Activated T-cell treated with anti-CD3 and anti-CD28 coated beads, Interleukin-2, amount 50 U/mL, for 24 hours (primary cell): Measurements from ENCODE around the gene DDX17.

ENCODE experiments used
- DNase-seq: peaks from one replicate; pipeline ENCODE4 v3.0.0-alpha.2; 2020
- H3K27ac Mint-ChIP-seq: 2 replicates; pipeline ENCODE4 v1.8.0; 2020; ENCODE audit warnings: mild to moderate bottlenecking, mixed read lengths
- H3K27me3 Mint-ChIP-seq: 2 replicates; pipeline ENCODE4 v1.8.0; 2020; ENCODE audit warnings: mixed read lengths
- H3K36me3 Mint-ChIP-seq: 2 replicates; pipeline ENCODE4 v1.8.0; 2020; ENCODE audit warnings: low read depth, mixed read lengths
- H3K4me1 Mint-ChIP-seq: 2 replicates; pipeline ENCODE4 v1.8.0; 2020; ENCODE audit warnings: low read depth, mixed read lengths
- H3K4me3 Mint-ChIP-seq: 2 replicates; pipeline ENCODE4 v1.8.0; 2020; ENCODE audit warnings: mild to moderate bottlenecking, moderate library complexity, mixed read lengths
- H3K9me3 Mint-ChIP-seq: 2 replicates; pipeline ENCODE4 v1.8.0; 2020; ENCODE audit warnings: mixed read lengths

DDX17 gene

DNA sequence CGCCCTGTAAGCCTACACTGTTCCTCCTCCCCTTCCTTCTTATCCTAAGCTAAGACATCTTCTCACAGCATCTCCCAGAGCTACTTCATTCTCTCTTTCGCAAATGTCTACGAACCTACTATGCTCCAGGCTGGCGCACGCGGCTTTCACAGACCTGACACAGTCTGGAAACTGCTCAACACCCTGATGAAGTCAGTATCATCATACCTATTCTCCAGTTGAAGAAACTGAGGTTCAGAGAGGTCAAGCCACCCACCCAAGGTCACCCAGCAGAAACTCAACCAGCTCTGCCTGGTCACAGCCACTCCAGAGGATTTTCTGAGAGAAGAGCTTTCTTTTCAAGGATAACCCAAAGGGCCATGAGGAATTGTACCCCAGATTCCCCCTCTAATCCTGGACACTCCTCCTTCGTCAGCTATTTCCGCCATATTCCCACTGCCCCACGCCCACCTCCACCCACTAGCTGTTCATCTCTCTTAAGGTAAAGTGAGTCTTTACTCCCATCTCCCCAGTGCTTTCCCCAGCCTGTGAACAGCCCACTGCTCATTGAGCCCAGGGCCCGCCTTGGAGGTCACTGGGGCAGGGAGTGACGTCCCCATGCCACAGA lies 52.9 kb downstream of the DDX17 start:
- no peaks in the 10 kb centered on the region for H3K36me3 Mint-ChIP-seq
- DNase-seq, result no peak
- no peaks in the 10 kb centered on the region for H3K9me3 Mint-ChIP-seq
- no peak overlapping the region for H3K4me3 Mint-ChIP-seq
- H3K4me1 Mint-ChIP-seq, result peaks cover 9% of the 10 kb centered on the region
- H3K27me3 Mint-ChIP-seq, result peaks cover 73% of the 10 kb centered on the region
- no peak overlapping the region for H3K27ac Mint-ChIP-seq

DNA sequence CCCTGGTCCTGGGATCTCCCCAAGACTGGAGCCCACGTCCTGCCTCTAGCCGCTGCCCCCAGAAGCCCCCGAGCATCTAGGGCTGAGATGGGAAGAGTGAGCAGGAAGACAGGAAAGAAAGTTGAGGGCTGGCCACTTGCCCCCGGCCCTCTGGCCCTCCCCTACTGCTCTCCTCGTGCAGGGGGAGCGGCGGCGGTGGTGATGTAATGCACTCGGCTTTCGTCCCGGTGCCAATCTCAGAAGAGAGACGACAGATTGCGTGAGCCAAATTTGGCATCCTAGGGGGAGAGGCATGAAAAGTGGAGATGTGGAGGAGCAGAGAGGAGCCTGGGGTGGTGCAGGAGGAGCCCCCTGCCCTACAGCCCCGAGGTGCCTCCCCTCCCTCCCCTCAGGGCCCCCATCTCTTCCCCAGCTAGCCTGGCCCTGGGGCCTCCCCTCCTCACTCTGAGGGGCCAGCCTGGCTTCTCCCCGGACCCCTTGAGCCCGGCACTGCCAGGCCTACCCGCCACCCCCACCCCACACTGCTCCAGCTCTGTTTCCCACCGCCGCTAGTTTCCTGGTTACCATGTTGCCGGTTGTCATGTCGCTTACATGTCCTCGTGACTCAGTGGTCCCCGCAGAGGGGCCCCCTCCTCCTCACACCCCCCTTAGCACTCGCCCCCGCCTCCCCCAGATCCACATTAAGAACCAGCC lies 53.6 kb downstream of the DDX17 start:
- no peaks in the 10 kb centered on the region for H3K9me3 Mint-ChIP-seq
- no peak overlapping the region for H3K27ac Mint-ChIP-seq
- no peak overlapping the region for H3K4me3 Mint-ChIP-seq
- H3K36me3 Mint-ChIP-seq, result no peaks in the 10 kb centered on the region
- no peak for DNase-seq
- H3K27me3 Mint-ChIP-seq, result peaks cover 66% of the 10 kb centered on the region
- H3K4me1 Mint-ChIP-seq, result peaks cover 9% of the 10 kb centered on the region

DNA sequence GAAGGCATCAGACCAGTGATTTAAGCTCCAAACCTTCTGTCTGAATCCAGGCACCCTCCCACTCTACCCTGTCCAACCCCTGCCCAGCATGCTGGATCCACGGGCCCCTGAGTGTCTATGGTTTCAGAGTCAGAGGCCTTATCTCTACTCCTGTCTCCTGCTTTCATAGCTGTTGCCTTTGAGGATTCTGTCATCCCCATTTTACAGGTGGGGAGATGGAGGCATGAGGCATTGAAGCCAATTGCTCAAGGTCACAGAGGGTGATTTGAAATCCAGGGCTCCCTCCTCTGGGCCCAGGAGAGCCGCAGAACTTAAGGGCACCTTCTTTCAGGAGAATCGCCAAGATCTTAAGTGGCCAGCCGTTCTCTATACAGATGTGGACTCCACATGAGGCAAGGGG lies 54.2 kb downstream of the DDX17 start:
- H3K36me3 Mint-ChIP-seq, result no peaks in the 10 kb centered on the region
- H3K27me3 Mint-ChIP-seq, result peaks cover 60% of the 10 kb centered on the region
- H3K27ac Mint-ChIP-seq, result no peak overlapping the region

DNA sequence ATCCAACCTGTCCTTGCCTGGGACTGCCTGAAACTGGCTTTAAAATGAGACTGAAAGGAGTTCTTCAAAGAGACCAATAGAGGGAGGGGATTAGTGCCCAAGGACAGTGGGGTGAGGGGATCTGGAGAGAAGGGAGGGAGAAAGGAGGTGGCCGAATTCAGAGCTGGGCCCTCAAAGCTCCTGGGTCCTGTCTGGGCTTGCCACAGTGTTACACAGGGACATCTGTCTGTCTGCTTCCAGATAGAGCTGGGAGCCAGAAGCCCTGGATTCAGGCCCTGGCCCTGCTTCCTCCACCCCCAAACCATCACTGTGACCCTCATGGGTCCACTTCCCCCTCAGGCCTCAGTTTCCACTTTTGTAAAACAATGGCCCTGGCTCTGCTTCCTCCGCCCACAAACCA lies 54.7 kb downstream of the DDX17 start:
- Mint-ChIP-seq H3K4me3 (no peak overlapping the region), H3K27me3 (peaks cover 55% of the 10 kb centered on the region), H3K27ac (no peak overlapping the region), H3K4me1 (peaks cover 6% of the 10 kb centered on the region), H3K36me3 (no peaks in the 10 kb centered on the region), H3K9me3 (no peaks in the 10 kb centered on the region)
- DNase-seq, result no peak

More for the DNA sequence above, 54.2 kb downstream of the DDX17 start:
- H3K9me3 Mint-ChIP-seq, result no peaks in the 10 kb centered on the region
- no peak for DNase-seq
- H3K4me1 Mint-ChIP-seq, result peaks cover 9% of the 10 kb centered on the region
- no peak overlapping the region for H3K4me3 Mint-ChIP-seq

DNA sequence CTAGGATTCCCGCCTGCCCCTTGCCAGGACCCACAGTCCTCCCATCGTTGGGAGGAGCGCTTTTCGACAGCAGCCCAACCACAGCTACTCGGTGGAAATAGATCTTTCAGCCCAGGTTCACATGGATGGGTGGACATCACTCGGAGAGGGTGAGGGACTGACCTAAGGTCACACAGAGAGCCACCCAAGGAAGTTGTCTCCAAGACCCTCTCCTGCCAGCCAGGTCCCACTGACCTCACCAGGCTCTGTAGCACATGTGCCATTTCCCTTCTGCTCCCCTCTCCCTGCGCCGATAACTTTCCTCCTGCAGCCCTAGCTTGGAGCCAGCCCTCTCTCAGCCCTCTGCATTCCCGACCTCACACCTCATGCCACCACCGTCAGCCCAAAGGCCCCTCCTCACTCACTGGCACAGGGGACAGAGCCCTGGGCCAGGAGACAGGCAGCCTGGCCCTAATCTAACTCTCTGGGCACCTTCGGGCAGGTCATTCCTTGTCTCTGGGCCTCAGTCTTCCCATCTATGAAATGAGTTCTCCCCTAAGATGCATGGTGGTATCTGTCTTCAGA lies 55.8 kb downstream of the DDX17 start:
- H3K4me3 Mint-ChIP-seq, result no peak overlapping the region

DNA sequence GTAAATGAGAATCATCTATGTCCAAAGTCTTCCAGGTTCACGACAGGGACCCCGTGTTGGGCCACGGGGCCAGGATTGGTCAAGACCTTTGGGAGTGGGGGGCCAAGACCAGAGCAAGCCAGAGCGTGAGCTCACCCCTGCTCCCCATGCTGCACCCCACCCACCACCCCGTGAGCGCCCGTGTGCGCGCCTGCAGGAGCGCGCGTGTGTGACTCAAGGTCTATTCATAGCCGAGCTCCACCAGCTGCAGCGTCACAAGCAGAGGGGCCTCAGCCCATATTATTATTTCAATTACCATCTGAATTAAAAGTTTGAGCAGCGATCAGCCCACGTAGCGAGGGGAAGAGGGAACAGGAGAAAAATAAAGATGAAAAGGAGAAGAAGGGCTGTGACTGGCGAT lies 56.3 kb downstream of the DDX17 start:
- Mint-ChIP-seq H3K4me1 (peaks cover 4% of the 10 kb centered on the region), H3K36me3 (no peaks in the 10 kb centered on the region), H3K4me3 (no peak overlapping the region), H3K27ac (no peak overlapping the region), H3K9me3 (no peaks in the 10 kb centered on the region), H3K27me3 (peaks cover 50% of the 10 kb centered on the region)
- DNase-seq, result no peak

More for the DNA sequence above, 55.8 kb downstream of the DDX17 start:
- Mint-ChIP-seq H3K27me3 (peaks cover 50% of the 10 kb centered on the region), H3K4me1 (peaks cover 4% of the 10 kb centered on the region), H3K9me3 (no peaks in the 10 kb centered on the region), H3K27ac (no peak overlapping the region), H3K36me3 (no peaks in the 10 kb centered on the region)
- no peak for DNase-seq

DNA sequence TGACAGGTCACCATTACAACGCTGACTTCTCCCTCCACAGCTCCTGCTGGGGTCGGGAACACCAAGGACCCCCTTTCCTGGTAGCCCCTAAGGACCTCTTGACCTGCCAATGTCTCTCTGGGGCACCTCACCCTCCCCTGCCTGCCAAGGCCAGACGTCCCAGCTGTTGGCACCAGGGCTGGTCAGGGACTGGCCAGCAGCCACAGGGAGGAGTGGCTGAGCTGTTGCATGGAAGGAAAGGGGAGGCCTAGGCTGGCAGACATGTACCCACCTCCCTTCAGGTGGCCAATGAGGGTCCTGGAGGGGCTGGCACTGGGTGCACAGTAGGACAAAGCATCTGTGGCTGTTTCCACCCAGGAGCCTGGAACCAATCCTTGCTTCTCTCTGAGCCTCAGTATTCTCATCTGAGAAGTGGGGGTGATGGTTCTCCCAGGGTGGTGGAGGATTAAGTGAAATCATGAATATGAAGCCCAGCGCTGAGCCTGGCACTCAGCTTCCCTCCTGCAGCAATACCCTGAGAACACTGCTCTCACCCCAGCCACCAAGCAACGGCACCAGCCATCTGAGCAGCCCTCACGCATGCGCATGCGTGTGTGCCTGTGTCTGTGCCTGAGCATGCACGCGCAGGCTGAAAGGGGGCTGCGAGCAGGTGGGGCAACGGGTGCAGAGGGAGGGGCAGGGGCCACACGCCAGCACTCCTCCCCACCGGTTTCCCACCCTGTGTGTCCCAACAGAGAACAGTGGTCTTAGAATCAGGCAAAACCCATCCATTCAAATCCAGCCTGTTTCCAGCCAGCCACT lies 57.0 kb downstream of the DDX17 start:
- H3K9me3 Mint-ChIP-seq, result no peaks in the 10 kb centered on the region
- H3K27ac Mint-ChIP-seq, result no peak overlapping the region
- no peak overlapping the region for H3K4me3 Mint-ChIP-seq
- no peaks in the 10 kb centered on the region for H3K4me1 Mint-ChIP-seq
- peaks cover 47% of the 10 kb centered on the region for H3K27me3 Mint-ChIP-seq
- DNase-seq, result no peak
- no peaks in the 10 kb centered on the region for H3K36me3 Mint-ChIP-seq

DNA sequence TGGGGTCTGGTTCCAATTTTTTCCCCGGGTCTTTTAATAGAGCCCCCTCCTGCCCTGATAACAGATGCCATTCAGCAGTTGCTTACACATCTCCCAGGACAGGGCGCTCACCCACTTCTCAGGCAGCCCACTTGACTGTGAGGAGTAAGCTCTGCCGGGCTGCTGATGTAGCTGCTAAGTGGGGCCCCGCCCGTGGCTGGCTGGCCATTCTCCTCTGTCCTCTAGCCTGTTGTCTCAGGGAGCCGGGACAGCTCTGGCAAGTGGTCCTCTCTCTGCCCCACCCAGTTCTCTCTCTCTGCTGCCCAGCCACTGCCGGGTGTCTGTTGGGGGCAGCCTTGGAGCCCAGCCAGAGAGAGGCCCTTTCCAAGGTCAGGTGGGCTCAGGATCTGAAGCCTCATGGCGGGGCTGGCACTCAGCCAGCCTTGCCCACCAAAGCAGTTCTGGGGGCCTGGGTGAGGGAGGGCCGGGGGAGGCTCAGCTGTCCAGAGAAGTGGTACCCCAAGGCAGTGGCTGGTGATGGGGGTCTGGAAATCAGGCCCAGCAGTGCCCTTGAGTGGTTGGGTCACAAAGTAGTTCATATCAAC lies 60.0 kb downstream of the DDX17 start:
- H3K9me3 Mint-ChIP-seq, result no peaks in the 10 kb centered on the region
- no peaks in the 10 kb centered on the region for H3K4me1 Mint-ChIP-seq
- no peak overlapping the region for H3K27ac Mint-ChIP-seq
- H3K36me3 Mint-ChIP-seq, result no peaks in the 10 kb centered on the region
- H3K27me3 Mint-ChIP-seq, result peaks cover 23% of the 10 kb centered on the region
- H3K4me3 Mint-ChIP-seq, result no peak overlapping the region
- no peak for DNase-seq

DNA sequence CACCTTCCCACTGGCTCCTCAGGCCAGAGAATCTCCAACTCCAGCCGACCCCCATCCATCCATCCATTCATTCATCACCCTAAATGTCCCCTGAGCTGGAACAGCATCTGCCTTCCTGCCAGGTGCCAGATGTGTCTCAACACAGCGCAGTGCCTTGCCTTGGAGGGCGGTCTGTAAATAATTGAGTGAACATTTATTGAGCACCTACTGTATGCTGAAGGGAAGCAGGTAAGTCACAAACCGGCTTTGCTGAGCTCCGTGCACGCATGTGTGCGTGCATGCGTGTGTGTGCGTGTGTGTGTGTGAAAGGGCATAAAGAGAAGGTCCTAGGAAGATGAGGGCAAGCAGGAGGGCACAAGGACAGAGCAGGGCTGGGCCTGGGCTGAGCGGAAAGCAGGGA lies 61.3 kb downstream of the DDX17 start:
- Mint-ChIP-seq H3K4me1 (no peaks in the 10 kb centered on the region), H3K4me3 (no peak overlapping the region), H3K9me3 (no peaks in the 10 kb centered on the region), H3K27me3 (peaks cover 10% of the 10 kb centered on the region), H3K36me3 (no peaks in the 10 kb centered on the region), H3K27ac (no peak overlapping the region)
- DNase-seq, result no peak

DNA sequence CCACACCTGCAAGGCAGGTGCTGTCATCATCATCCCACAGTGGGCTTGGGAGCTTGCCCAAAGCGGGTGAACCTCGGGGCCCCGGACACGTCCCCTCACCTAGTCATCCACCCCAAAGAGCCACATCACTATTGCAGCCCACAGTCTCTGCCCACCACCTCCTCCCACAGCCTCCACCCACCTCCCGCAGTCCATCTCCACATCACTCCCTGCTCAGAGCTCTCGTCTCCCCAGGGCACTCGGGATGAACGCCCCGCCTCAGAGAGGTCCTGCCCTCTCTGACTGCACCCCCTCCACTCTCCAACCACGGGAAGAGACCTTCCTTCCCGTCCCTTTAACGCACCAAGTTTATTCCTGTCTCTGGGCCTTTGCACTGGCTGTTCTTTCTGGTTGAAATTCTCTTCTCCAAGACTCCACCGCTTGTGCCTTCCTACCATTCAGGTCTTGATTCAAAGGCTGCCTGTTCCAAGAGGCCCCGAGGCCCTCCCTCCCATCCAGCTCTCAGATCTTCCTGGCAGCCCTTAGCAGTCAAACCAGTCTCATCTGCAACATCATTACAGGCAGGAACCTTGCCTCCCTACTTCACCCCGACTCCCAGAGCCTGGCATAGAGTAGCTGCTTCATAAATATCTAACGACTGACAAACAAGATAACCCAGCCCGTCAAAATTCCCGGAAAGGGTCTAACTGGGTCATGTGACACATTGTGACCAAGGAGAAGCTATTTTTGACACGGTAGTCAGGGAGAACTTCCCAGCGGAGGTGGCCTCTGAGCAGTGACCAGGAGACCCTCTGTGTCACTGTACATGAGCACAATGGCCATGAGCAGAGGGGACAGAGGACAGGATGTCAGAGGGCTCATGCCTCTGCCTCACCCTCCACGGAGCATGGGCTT lies 62.2 kb downstream of the DDX17 start:
- Mint-ChIP-seq H3K27me3 (peaks cover 6% of the 10 kb centered on the region), H3K4me3 (no peak overlapping the region), H3K27ac (no peak overlapping the region), H3K36me3 (no peaks in the 10 kb centered on the region), H3K4me1 (no peaks in the 10 kb centered on the region), H3K9me3 (no peaks in the 10 kb centered on the region)
- DNase-seq, result no peak

DNA sequence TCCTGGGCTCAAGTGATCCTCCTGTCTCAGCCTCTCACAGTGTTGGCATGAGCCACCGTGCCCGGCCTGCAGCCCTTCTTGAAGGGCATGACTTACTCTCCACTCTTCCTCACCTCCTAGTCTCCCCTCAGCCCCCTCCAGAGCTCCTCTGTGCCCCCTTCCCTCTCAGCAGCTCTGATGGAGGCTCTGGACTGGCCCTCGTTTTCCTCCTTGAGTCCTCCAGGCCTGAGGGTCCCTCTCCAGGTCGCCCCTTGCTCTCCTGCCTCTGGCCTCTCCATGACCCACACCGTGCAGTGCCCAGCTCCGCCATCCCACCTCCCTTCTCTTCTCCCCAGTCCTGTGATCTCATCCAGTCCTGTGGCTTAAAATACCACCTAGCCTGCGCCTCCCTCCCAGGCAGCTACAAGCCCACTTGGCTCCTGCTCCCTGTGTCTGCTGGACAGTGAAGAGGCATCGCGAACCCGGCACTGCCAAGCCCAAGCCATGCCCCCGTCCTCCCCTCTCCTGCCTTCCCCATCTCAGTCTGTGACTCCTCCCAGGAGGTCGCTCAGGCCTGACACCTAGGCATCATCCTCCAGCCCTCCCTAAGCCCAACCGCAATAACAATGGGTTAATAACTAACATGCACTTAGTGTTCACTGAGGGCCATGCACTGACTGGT lies 63.0 kb downstream of the DDX17 start:
- peaks cover 5% of the 10 kb centered on the region for H3K27me3 Mint-ChIP-seq
- DNase-seq, result no peak
- H3K9me3 Mint-ChIP-seq, result no peaks in the 10 kb centered on the region
- H3K4me3 Mint-ChIP-seq, result no peak overlapping the region
- H3K27ac Mint-ChIP-seq, result no peak overlapping the region
- H3K4me1 Mint-ChIP-seq, result no peaks in the 10 kb centered on the region
- H3K36me3 Mint-ChIP-seq, result no peaks in the 10 kb centered on the region

DNA sequence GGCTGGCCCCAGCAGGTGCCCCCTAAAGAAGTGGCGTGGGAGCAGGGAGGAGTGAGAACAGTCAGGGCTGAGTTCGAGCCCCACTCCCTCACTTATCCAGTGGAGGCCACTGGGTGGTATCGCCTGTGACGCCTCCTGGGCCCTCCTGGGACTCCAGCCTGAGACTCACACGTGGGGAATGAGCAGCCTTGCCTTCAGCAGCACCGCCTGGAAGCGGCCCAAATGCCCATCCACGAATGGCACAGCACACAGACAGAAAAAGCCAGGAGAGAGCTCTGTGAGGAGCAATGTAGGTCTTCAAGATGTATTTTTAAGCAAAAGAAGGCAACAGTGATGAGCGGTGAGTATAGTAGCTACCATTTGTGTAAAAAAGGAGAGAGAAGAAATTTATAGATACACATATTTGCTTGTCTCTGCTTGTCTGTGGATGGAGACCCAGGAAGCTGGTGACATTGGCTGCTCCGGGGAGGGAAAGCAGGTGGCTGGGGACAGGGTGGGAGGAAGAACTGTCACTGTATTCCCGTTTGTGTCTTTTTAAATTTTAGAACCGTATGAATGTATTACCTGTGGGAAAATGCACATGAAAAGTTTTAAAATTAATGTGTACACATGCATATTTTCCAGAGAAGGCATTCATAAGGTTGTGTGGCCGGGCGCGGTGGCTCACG lies 64.4 kb downstream of the DDX17 start:
- Mint-ChIP-seq H3K27ac (no peak overlapping the region), H3K9me3 (no peaks in the 10 kb centered on the region), H3K27me3 (peaks cover 5% of the 10 kb centered on the region), H3K4me1 (no peaks in the 10 kb centered on the region), H3K36me3 (no peaks in the 10 kb centered on the region), H3K4me3 (no peak overlapping the region)
- no peak for DNase-seq

DNA sequence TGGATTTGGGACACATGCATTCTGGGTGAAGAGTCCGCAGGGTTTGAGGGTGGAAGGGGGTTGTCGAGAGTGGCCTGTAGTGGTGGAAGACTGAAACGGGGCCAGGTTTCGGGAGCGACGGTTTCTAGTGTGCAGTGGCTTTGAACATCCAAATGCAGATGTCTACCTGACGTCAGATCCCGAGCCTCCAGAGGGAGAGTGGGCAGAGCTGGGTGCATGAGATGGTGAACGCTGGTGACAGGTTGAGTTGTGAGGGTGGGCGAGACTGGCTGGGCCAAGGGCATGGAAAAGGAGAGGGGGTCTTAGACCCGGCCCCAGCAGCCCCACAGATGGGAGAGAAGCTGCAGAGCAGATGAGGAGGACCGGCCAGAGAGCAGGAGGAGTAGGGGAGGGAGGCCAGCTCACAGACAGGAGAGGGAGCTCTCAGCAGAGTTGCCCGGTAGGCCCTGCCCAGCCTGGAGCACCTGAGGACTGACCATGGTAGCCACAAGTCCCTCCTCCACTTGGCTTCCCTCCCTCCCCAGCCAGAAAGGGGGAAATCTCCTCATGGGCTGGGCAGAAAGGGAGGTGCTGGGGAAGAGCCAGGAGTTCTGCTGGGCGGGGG lies 65.3 kb downstream of the DDX17 start:
- no peak for DNase-seq
- Mint-ChIP-seq H3K4me1 (no peaks in the 10 kb centered on the region), H3K4me3 (no peak overlapping the region), H3K36me3 (no peaks in the 10 kb centered on the region), H3K9me3 (no peaks in the 10 kb centered on the region), H3K27ac (no peak overlapping the region), H3K27me3 (peaks cover 5% of the 10 kb centered on the region)
